ENCODE results near the gene CDC42BPA.

The CDC42BPA gene

GRCh38 chr1:227306689-227307088, 11.6 kb downstream of the CDC42BPA start:
- FAIRE-seq (peak; percentile 32), DNase-seq (ENCODE audit: insufficient read length, low spot score) (no peak)
- no peak for TF ChIP-seq CTCF (IDR thresholded peaks at IDR 0.05; ENCODE audit: insufficient read depth, missing control alignments)

GRCh38 chr1:227305894-227306626, 12.2 kb downstream of the CDC42BPA start:
- TF ChIP-seq CTCF (IDR thresholded peaks at IDR 0.05; ENCODE audit: insufficient read depth, missing control alignments): no peak
- FAIRE-seq: peak; percentile 74

GRCh38 chr1:227304665-227305064, 13.6 kb downstream of the CDC42BPA start:
- TF ChIP-seq CTCF (IDR thresholded peaks at IDR 0.05; ENCODE audit: insufficient read depth, missing control alignments): no peak
- DNase-seq (ENCODE audit: insufficient read length, low spot score) (no peak), FAIRE-seq (no peak)

More at GRCh38 chr1:227305894-227306626, 12.2 kb downstream of the CDC42BPA start:
- DNase-seq (ENCODE audit: insufficient read length, low spot score): no peak

GRCh38 chr1:227303662-227304061, 14.6 kb downstream of the CDC42BPA start:
- DNase-seq (ENCODE audit: insufficient read length, low spot score): no peak
- peak; percentile 48 for FAIRE-seq
- no peak for TF ChIP-seq CTCF (IDR thresholded peaks at IDR 0.05; ENCODE audit: insufficient read depth, missing control alignments)

GRCh38 chr1:227300682-227301081, 17.6 kb downstream of the CDC42BPA start:
- no peak for DNase-seq (ENCODE audit: insufficient read length, low spot score)
- no peak for TF ChIP-seq CTCF (IDR thresholded peaks at IDR 0.05; ENCODE audit: insufficient read depth, missing control alignments)
- peak; percentile 66 for FAIRE-seq

- DNase-seq (ENCODE audit: insufficient read length, low spot score) (no peak), FAIRE-seq (peak; percentile 61)
- TF ChIP-seq CTCF (IDR thresholded peaks at IDR 0.05; ENCODE audit: insufficient read depth, missing control alignments): no peak
Measured at GRCh38 chr1:227299688-227300087, 18.6 kb downstream of the CDC42BPA start.

GRCh38 chr1:227299241-227299627, 19.1 kb downstream of the CDC42BPA start:
- FAIRE-seq (peak; percentile 87), DNase-seq (ENCODE audit: insufficient read length, low spot score) (no peak)
- TF ChIP-seq CTCF (IDR thresholded peaks at IDR 0.05; ENCODE audit: insufficient read depth, missing control alignments): no peak
